Measurements from ENCODE around the gene RAVER2.

The RAVER2 gene

DNA sequence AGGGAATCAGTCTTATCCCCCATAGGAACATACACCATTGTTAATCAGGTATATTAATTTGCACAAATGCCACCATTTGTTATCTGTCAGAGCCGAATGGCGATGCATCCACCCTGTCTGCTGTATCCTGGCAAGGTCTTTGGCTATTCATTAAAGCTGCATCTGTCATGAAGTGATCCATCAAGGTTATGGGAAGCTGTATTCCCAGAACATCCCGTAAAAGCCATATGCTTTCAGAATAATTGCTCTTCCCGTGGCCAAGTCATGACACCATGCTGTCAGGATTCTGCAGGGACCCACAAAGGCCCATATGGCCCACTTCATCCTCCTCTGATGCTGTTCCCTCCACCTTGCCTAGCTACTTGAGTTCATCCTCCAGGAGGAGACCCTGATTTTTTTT, 103.9 kb downstream of the RAVER2 start:
- DNase-seq: no peak

DNA sequence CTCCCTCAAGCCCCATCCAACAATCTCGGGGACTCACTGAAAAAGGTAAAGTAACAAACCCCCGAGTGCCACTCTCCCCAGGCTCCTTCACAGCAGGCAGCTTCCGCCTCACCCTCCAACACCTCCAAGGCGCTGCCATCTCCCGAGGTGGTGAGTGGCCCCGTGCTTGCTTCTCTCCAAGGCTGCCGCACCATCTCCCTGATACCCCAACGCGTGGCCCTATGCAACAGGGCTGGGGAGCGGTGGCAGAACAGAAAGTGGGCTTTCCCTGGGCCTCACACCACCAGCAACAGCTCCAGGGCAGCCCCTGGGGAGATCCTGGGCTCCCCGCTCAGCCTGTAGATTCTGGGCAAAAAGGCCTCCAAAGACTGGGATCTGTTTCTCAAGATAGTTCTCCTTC, 105.1 kb downstream of the RAVER2 start:
- DNase-seq: no peak

DNA sequence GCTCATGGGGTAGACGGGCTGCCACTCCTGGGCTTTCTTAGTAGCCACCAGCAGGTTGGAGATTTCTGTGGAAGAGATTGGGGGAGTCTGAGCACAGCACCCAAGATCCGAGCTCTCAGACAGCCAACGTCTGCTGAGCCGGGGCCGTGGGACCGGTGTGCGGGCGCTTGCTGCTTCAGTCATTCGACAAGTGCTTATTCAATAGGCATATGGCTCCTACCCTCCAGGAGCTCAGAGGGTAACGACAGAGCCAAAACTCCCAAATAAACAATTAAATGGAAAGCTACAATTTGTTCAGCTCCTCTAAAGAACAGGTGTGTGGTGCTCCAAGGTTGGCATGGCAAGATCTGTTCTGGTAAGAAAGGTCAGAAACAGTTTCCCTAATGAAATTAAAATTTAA, 106.0 kb downstream of the RAVER2 start:
- DNase-seq: no peak

DNA sequence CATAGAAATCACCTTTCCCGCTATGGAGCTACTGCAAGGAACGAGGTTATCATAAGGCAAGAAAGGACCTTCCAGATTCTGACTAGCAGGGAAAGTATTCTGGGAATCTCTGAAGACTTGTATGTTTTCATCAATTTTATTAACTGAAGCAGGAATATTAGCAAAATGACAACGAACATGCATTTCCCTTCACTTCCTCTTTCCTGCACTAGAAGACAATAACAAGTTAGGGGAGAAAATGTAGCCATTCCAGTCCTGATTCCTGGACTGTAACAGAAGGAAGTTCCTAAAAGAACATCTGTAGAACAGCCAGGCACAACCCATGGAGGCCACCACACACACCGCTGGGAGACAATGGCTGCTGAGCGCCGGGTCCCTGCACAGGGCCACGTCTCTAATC, 106.8 kb downstream of the RAVER2 start:
- no peak for DNase-seq

DNA sequence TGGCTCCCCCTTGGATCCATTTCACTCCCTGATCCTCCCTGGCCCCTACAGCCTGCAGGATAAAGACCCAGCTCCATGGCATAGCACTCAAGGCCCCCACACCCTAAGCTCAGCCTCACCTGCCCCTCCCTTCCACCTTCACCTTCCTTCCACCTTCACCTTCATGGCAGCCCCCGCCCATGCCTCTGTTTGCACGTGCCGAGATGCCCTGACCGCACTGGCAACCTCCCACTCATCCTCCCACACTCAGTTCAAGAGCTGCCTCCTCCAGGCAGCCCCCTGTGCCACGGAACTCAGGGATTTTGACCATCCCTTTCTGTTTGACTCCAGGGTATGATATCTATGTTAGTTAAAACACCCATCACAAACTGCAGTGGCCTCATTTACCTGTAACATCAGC, 109.8 kb downstream of the RAVER2 start:
- DNase-seq: no peak

DNA sequence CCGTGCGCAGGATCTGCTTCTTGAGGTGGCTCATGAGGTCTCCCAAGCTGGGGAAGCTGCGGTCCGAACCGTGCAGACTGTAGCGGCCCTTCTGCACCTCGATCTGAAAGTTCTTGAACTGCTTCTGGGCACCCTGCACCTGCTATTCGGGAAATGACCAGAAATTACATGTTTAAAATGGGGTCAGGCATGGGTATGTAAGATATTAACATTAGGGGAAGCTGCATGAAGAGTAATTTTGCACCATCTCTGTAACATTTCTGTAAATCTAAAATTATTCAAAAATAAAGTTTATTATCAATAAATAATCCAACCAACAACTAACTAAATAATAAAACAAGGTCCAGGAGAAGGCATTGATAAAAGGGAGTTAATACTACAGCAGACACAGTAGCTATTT, 110.7 kb downstream of the RAVER2 start:
- no peak for DNase-seq

DNA sequence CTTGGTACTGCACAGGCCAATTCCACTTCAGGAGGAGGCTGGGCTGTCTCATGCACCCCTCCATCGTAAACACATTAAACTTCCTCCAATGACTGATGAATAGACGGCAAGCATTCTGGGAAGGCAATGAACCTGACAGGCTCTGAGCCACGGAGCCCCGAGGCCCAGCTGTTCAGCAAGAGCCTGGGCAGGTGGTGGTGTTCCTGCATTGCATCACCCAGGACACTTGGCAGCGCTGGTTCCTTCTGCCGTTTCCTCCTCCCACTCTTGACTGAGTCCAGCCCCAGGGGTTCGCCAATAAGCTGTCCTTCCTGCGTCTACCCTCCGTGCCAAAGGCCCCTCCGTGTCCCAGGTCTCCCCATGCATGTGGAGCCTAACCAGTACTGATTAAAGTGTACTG, 111.7 kb downstream of the RAVER2 start:
- no peak for DNase-seq

DNA sequence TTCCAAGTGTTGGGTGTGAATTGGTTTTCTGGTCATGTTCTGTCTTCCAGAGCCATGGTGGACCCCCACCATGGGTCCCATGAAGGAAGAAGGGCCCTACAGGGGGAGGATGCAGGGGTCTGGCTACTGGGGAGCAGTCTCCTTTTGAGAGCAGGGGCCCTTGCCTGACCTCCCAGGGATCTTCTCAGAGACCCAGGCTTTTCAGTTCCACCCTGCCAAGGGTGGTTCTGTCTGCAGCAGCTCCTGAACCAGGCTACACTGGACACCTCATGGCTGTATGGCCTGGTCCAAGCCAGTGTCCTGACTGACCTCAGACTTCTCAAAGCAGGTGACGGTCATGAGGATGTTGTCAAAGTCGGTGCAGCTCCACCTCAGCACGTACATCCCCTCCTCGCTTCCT, 112.5 kb downstream of the RAVER2 start:
- no peak for DNase-seq

DNA sequence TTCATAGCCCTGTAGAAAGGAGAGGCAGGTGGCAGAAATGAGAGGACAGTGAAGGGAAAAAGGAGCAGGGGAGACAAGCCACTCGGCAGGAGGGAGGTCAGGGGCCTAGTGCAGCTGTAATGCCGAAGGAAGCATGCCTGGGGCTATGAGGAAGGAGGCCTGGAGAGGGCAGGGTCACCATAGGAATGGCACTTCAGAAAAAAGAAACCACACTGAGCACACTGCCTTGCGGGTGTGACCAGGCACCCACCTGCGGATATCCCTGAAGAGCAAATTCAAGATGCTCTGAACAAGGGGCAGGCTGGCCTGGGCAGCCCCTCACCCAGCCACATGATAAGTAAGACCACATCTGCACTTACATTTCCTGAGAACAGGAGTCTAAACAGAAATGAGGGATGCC, 116.7 kb downstream of the RAVER2 start:
- DNase-seq: no peak

DNA sequence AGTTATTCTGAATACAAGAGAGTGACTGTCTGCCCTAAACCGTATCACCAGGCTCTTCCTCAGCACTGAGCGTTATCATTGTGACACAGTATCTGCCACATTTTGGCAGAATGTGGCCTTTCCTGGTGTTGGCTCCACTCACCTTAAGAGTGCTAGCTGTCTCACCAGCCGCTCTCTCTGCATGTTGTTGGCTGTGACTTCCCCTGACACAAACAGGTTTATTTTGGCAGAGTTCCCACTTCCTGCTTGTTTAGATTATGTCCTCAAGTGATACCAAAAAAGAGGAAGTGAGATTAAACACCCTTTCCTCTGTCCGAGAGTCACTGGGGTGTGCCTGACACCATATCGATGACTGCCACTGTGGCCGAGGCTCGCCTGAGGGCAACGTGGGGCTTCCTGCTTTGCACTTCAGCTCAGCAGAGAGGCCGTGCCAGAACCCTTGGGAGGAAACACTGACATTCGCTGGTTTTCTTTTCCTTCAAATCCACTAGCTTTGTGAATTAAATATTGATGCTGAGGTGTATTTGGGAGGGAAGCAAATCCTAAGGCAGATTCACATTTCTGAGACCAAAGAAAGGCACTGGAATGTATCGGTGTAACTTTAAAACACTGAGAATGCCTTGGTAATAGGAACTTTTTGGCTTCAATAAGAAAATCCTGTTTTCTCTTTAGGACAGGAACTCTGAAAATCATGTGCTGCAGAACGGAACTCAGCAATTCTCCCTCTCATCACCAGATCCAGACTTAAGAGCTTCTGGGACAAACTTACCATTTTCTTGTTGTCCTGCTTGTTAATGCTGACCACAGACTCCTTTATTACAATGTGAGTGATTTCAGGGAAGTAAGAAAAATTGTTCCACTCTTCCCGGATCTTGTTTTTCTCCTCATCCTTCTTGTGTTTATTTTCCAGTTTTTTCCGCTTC, 119.4 kb downstream of the RAVER2 start:
- no peak for DNase-seq

DNA sequence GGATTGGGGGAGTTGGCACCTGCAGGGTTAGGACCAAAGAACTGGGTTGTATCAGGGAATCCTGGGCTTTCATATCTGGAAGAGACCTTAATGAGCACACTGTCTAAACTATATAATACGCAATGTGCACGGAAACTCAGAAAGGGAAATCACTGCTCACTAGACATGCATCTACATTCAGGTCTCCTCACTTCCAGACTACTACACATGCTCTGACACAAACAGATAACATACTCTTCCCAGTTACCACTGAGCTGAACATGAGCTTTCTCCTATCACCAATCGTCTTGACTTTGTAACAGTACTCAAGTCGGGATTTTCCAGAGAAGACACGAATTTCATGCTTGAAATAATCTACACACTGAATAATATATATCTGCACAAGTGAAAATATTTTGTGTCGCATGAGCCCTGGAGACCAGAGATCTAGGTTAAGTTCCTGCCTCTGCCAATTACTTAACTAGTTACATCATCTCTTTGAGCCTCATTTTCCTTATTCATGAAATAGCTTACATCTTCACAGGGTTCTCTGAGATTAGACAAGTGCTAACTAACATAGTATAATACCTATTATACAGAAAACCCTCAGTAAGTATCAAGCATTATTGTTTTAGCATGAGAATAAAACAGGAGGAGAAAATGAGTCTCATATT, 120.4 kb downstream of the RAVER2 start:
- DNase-seq: no peak

DNA sequence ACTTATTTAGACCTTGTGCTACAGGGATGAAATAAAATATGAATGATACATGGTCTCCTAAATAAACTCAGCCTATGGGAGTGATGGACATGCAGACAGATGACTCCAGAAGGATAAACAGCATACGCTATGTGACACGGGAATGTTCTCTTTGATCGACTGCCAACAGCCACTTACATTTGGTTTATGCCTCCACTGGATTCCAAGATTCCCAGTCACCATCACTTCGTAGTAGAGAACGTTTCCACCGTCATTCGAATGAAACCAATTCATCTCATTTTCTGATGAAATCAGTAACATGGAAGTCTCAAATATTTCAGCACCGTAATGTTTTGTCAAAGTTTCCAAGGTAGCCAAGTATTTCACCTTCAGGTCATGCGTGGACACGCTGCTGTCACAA, 121.8 kb downstream of the RAVER2 start:
- DNase-seq: no peak

DNA sequence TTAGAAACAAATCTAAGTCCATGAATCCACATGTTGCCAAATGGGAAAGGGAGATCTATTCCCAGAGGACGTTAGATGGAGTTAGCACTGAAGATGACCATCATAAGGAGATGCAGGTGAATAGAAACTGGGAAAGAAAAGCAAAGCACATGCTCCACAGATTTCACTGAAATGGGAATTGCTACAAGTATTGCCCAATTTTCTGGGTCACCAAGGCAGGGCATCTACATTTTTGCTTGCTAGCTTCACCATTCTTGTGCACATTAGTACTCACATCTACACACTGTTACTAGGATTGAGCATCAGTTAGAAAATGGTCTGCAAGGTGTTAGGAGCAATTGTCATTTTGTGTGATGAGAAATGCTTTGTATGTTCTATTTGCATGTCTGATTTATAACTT, 122.4 kb downstream of the RAVER2 start:
- no peak for DNase-seq

DNA sequence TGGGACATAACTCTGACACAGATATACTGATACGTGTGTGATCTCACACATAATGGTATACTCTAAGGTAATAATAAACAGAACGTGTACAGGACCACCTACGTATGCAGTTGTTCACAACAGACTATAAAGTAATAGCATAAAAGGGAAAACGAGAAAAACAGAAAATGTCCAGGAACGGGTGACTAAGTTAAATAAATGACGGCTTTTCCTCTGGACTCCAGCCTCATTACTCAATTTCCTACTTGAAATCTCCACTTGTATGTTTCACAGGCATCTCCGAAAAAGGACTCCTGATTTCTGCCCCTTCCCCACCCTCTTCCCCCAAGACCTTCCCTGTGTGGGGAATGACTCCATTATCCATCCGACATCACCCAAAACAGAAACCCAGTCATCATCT, 126.4 kb downstream of the RAVER2 start:
- DNase-seq: no peak

DNA sequence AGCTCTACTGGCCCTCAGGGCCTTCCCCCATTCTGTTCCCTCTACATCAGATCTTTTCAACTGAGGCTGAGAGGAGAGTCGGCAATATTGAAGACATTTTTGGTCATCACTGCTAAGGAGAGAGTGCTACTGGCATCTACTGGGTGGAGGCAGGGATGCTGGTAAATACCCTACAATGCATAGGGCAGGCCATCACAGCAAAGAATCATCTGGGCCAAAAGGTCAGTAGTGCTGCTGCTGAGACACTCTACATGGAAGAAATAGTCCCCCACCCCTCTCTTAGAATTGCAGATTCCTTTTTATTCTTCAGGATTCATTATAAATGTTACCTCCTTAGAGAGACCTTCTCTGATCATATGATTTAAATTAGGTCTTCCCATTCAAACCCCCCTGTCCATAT, 127.2 kb downstream of the RAVER2 start:
- no peak for DNase-seq

DNA sequence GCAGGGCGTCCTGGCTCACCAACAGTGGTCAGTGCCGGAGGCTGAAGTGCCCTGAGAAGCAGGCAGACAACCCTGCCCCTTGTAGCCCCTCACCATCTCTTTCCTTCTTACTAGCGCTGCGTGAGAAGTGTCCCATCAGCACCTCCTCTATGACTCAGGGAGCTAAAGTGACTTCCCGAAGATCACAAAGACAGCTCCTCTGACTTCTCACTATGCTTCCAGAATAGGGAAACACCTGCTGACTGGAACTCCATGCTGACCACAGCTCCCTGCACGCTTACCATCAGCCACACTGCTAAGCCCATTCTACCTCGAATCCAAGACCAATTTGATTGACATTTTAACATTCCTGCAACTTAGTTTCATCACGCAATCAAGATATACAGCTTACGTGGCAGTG, 128.7 kb downstream of the RAVER2 start:
- DNase-seq: no peak

DNA sequence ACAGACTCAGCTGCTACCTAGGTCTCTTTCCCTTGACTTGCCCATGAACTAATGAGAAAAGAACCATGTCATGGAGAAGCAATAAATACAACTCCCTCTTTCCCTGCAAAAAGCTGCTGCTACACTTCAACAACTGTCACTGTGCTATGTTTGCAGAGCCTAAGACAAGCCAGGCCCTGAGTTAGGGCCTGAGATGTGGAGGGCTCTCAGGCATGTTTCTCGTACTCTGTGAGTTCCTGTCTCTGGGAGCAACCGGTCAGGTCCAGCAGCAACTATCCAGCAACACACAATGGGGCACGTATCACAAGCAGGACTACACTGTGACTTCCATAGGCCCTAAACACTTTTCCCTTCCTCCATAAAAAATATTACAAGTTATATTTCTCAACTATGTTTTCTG, 129.8 kb downstream of the RAVER2 start:
- no peak for DNase-seq

DNA sequence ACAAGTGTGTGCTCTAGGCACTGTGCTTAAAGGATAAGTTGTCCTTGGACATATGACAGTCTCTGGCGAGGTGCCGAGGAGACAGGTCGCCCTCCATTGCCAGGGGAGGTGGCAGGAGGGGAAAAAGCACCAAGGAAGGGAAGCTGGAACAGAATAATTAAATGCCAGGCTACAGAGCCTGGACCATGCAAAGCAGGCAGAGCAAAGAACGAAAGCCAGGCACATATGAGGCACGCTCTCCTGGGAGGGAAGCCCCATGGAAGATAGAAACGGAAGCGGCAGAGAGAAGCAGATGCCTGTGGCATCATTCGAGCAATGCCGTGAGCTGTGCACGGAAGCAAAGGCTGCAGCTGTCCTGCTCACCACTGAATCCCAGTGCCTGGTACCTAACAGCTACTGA, 130.2 kb downstream of the RAVER2 start:
- peak; percentile 79 for DNase-seq

DNA sequence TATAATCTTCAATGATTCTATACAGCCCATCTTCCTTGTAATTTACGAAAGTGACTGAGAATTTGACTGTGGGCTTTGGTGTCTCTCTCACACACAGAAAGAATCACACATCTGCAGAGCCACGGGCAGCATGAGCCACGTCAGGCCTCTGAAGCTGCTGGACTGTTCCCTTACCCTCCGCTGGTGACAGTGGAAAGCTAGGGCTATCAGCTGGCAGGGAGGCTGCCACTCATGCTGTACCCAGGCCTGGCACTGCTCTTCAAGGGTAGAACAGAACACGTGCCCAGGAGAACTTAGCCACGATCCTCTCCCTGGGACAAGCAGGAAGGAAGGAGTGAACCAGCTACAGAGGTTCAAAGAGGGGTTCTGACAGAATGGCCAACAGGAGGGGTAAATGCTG, 130.7 kb downstream of the RAVER2 start:
- DNase-seq: no peak

DNA sequence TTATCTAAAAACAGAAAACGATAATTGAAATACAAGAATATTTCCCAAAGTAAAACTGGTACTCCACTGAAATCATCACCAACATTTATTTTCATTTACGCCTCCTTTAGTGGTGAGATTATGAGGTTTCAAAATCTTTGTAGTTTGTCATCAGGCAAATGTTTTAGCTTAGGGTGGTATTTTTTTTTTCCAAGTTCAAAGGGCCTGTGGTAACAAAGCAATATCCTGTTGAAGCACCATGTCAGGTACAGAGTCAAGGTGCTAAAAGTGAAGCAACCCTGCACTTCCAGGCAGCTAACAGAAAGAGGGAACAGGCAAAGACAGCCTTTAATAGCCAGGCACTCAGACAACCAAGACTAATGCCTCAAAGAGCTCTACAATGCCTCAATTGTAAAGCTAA, 132.3 kb downstream of the RAVER2 start:
- no peak for DNase-seq

DNA sequence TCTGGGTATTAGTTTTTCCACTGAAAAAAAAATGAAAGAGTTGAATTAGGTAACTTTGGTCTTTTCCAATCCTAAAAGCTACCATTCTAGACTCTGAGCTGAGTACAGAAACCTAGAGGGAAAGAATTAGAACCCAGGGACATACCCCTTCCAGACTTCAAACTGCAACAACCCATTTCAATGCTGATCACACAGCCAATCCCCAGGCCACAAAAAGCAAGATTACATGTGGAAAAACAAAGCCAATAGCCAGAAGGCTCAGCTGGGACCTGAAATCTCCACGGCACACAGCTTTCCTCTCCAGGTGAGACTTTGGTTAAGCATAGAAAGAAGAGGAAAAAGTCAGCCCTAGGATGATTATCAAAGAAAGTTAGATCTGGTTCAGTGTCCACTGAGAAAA, 132.7 kb downstream of the RAVER2 start:
- no peak for DNase-seq

DNA sequence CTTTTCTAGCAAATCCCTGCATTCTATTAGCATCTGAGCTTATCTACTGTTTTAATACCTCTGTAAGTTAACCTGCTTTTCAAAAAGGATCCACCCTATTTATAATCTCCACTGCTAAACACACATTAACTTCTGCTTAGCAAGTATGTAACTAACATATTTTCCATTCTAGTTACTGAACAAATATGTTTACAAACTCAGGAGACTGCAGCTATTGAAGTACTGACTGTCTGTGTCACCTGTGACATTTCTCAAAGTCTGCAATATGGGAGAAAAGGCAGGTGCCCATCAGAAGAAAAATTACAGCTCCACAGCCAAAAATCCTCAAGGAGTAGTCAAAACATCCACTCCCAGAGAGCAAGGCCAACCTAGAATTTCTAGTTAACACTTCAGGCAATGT, 133.2 kb downstream of the RAVER2 start:
- no peak for DNase-seq

DNA sequence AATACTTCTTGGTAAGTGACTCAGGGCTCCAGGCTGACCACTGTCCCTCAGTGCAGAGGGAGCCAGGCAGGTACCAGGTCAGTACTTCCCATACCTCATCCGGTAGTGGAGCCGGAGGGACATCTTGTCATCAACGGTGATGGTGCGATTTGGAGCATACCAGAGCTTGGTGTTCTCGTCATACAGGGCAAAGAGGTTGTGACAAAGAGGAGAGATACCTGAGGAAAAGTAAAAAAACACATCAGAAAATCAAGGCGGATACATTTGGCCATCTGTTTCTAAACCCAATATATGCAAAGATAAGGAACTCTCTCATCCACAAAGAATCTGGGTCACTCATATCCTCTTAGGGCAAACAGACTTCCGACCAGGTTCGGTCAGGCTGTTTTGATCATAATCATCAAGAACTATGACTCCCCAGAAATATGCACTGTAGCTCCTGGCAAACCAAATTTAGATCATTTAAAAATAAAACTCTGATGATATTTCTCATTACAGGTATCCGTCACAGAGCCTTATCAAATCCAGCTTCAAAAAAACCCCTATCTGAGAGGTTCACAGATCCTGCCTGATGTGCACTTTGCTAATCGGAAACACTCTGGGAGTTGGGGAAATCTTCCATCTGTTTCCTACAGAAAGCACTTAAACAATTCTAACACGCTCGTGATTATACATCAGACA, 134.2 kb downstream of the RAVER2 start:
- no peak for DNase-seq

DNA sequence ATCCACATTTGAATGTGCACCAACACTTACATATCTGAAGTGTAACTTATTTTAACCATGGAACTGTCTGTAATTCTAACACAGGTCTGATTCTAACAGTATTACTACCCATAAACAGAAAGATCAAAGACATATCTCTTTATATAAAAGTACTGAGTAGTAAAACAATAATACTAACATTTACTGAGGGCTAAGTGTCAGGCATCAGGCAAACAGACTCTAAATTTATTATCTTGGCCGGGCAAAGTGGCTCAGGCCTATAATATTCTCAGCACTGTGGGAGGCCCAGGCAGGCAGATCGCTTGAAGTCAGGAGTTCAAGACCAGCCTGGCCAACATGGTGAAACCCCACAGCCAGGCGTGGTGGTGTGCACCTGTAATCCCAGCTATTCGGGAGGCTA, 135.6 kb downstream of the RAVER2 start:
- DNase-seq: no peak
